NT2/D1 (cell line): Measurements from ENCODE around the gene EXOC3L2.

Experiments
- YY1 ChIP-seq: IDR thresholded peaks from 2 replicates; pipeline ENCODE4 v1.6.1; 2011; ENCODE audit not compliant: insufficient read length, insufficient read depth
- ZNF274 ChIP-seq: IDR thresholded peaks from 2 replicates; pipeline ENCODE4 v1.6.1; 2011; ENCODE audit warnings: mild to moderate bottlenecking, low read depth, low read length

DNA sequence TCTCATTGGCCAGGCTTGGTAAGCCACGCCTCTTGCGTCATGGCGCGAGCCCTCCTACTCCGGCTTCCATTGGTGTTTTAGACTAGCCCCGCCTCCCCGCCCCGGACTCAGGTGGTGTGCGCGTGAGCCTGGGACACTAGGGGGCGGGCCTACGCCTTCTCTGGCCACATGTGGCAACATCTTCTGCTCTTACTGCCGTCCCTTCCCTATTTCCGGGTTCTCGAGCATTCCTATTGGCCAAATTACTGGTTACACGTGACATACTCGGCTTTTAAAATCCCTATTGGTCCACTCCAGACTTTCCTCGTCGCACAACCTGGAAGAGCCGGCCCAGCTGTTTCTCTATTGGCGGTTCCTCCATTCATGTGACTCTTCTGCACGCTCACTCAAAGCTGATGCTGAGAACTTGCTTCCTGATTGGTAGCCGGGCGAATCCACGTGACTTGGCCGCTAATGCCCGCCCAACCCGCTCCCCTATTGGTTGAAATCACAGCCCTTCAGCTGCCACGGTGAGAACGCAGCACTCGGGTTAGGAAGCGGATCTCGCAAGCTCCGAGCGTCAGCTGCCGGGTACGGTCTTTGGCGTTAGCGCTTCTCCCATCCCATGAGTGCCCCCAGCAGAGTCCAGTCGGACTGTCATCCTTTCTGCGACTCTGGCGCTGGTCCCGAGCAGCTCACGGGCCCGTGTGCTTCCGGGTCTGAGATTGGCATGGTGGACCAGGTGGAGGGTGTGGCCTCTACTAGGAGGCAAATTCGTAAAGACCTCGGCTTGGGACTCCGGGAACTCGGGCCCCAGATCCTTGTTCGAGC, 66.7 kb downstream of the EXOC3L2 start, which contains the start of gene BLOC1S3:
- TF ChIP-seq ZNF274 (no peak), YY1 (no peak)
